ENCODE data around the gene TCN1.
"Not testable (repeated sequence)": the region's sequence is repeated elsewhere in the genome, so short reads cannot be mapped to it uniquely, and the experiment has no call there.

The TCN1 gene

DNA sequence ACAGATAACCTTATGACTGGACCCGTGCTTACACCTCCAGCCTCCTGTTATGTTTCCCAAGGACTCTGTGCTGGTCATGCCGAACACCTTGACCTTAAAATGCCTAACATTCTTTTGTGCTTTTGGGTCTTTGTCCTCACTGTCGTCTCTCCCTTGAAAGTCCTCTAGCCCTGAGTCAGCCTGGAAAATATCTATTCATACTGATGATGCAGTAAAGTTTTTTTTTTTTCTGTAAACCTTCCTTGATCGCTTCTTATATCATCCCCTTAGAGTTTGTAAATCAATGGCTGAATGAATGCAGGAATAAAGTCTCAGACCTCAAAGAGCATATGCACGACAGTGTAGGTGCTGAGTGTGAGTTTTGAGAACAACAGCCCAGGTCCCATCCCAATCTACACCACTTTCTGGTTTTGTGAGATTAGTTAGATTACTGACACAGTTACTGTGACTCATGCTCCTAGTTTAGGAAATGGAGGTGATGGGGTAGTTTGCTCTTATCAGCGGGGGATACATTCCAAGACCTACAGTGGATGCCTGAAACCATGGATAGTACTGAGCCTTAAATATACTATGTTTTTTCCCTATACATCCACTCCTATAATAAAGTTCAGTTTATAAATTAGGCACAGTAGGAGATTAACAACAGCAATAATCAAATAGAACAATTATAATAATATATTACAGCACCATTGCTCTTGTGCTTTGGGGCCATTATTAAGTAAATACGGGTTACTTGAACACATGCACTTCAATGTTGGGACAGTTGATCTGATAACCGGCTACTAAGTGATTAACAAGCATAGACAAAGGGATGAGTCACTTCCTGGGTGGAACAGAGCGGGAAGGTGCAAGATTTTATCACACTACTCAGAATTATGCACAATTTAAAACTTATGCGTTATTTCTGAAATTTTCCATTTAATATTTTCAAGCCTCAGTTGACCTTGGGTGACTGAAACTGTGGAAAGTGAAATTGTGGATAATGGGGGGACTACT is 8.6 kb downstream of the TCN1 start:
- no peak for DNase-seq

GRCh38 chr11:59854871-59855270 is 11.4 kb downstream of the TCN1 start:
- DNase-seq: no peak

- DNase-seq: not testable (repeated sequence)
Observed at GRCh38 chr11:59851416-59851815, 14.9 kb downstream of the TCN1 start.

DNA sequence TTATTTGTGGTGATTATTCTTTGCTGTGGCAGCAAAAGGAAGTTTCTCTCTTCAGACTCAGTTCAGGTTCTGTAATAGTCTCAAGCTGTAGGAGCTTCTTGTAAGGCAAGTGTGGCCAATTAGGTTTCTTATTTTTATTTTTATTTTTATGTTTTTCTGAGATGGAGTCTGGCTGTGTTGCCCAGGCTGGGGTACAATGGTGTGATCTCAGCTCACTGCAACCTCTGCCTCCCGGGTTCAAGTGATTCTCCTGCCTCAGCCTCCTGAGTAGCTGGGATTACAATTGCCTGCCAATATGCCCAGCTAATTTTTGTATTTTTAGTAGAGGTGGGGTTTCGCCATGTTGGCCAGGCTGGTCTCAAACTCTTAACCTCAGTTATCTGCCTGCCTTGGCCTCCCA is 16.7 kb downstream of the TCN1 start:
- DNase-seq: not testable (repeated sequence)

- no peak for DNase-seq
Observed at GRCh38 chr11:59849129-59849528, 17.2 kb downstream of the TCN1 start.

DNA sequence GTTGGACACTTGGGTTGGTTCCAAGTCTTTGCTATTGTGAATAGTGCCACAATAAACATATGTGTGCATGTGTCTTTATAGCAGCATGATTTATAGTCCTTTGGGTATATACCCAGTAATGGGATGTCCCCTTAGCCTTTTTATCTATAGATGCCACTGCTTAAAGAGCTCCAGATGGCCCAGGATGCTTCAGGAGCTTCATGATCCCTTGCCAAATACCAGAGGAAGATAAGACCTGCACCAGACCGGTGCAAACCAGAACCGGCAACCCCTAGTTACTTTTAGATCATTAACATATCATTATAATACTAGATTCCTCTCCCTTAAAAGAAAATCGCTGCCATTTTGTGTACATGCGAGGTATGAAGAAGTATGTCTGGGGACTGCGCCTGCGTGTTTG is 17.8 kb downstream of the TCN1 start:
- not testable (repeated sequence) for DNase-seq

GRCh38 chr11:59847626-59848025 is 18.7 kb downstream of the TCN1 start:
- no peak for DNase-seq

DNA sequence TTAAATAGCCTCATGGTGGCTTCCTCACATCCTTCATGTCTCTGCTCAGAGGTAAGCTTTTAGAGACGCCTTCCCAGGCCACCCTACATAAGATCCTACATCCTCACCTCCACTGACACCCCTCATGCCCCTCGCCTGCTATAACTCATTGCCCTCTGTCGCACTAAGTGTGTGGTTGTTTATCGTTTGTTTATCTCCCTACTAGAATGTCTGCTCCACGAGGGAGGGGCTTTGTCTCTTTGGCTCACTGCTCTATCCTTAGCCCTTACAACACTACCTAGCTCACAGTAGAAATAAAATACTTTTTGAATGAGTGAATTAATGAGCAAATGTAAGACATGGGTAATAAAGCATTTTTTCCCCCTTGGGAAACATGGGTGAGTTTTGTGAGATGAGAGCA is 19.7 kb downstream of the TCN1 start:
- no peak for DNase-seq

DNA sequence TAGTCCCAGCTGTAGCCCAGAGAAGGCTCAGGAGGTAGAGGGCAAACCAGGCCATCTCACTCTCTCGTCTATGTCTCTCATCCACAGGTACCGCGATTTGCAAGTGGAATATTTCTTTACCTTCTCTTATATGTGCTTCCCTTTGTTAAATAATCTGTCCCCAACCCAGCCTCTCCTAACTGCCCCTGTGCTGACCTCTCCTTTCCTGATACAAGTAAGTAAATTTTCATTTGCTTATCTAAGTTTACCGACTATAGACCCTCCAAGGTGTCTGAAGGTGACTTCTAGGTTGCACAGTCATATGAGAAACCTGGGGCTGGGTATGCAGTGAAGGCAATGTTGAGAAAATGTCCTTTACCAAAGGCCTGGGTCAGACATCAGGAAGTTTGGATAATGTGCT is 20.9 kb downstream of the TCN1 start, which contains the start of gene CBLIF:
Gene CBLIF, minus strand, starts transcription at position 101 of the 400 bp plus-strand sequence. Its CDS starts 46 bp downstream, at position 55.
- DNase-seq: no peak

GRCh38 chr11:59842316-59842715 is 24.0 kb downstream of the TCN1 start:
- DNase-seq: no peak

DNA sequence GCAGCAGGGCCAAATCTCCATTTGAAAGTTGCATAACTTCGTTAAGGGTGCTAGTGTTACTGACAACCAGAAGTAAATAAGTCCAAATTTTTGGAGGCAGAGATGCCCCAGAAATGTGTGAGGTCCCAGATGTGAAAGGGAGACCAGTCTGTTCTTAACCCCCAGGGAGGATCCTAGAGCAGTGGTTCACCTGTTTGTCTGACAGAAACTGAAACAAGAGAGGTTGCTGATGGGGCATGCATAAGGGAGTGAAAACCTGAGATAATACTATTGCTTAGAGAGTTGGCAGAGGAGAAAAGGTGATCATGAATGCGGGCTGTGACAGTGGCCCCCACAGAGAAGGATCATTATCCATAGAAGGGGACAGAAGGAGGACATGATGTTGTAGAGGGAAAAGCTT is 24.8 kb downstream of the TCN1 start:
- no peak for DNase-seq

DNA sequence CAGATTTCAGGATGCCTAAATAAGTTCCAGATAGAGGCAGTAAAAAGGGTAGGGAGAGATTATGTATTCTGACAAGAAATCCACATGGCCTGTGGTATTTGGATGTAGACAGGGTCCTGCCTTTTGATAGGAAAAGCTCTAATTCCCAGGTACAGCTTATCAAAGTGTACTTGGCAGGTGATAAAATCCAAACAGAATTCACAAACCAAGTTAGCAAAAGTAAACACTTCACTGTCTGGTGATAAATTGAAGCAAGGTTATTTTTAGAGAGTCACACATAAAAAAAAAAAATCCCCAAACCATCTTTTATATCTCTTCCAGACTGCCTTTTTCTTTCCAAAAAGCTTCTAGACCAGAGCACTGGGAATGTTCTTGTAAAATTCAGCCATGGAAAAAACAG is 26.7 kb downstream of the TCN1 start:
- no peak for DNase-seq

DNA sequence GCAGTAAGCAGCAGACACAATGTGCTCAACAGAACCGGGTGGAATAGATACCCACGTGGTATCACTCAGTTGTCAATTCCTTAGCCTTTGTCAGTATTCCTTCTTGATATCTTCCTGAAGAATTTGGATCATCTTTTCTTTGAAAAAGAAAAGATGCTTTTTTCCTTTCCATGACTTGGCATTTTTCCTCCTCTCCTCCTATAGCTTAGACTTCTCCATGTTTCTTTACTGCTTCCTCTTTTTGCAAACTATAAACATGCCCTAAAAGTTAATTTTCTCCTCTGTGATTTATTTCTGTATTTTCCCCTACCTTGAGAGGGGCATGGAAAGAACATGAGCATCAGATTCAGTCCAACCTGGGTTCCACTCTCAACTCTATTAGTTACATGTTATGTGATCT is 32.7 kb downstream of the TCN1 start:
- no peak for DNase-seq

DNA sequence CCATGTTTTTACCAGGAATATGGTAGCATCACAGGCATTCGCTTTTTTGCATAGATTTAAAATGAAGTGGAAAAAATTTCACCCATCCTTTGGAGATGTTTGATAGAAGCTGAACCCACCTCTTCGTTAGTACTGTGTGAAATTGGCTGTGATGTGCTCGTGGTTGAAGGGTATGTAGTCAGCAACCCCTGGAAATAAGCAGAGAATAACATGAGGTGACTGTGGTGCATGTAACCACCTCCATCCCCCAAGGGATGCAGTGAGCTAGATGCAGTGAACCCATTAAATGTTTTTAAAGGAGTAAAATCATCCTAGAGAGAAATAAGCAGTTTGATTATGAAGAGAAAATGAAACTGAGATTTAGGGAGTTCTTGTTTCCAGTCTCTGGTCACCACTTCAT is 36.9 kb downstream of the TCN1 start:
- no peak for DNase-seq

DNA sequence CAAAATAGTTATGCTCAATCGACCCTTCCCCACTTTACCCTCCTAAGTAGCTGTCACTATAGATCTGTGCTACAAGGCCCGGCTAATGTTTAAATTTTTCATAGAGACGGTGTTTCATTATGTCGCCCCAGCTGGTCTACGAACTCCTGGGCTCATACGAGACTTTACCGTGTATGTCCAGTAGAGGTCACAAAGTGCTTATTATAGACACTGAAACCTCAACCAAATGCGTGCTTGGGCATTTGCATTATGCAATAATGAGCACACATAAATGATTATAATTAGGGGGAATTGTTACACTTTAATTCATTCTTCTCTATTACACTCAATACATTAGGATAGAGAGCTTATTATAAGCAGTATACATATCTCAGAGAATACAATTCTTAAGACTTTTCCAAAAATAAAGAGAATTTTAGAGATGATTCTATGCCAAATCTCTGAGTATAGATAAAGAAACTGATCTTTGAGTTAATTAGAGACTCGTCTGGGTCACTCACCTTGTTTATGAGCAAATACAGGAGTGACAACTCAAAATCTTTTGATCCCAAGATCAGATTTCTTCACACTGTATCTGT is 43.2 kb downstream of the TCN1 start:
- no peak for DNase-seq

DNA sequence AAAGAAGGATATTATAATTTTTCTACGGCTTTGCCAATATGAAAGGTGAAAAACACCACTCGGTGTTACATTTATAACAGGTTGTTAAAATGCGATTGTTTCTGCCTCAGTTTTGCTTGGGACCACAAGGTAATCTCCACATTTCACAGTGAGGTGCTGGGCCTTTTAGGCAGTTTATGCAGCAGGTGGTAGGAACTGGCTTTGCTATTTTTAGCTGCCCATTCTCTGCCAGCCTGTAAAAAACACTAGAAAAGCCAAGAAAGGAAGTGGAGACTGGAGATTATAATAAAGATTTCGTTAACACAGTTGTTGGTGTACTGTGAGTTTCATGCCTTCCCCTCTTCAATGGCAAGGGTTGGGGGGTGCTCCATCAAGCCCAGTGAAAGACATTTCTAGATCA is 47.7 kb downstream of the TCN1 start:
- DNase-seq: no peak

- not testable (repeated sequence) for DNase-seq
Observed at GRCh38 chr11:59816434-59816833, 49.9 kb downstream of the TCN1 start.

DNA sequence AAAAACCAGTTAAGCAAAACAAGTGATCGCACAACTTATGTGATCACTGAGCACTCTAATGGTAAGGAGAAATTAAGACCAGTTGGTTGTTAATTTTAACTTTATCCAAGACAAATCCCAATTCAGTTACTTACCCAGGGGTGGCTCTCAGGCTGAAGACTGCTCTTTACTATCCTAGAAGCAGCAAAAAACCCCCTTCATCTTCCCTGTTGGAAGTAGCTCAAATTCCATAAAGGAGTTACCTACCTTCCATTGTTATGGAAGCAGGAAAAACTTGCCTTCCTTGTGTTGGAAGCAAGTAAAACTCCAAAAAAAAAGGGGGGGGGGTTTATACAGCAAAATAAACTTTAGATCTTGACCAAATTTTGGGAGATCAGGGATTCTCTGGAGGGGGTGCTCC is 50.5 kb downstream of the TCN1 start:
- no peak for DNase-seq

DNA sequence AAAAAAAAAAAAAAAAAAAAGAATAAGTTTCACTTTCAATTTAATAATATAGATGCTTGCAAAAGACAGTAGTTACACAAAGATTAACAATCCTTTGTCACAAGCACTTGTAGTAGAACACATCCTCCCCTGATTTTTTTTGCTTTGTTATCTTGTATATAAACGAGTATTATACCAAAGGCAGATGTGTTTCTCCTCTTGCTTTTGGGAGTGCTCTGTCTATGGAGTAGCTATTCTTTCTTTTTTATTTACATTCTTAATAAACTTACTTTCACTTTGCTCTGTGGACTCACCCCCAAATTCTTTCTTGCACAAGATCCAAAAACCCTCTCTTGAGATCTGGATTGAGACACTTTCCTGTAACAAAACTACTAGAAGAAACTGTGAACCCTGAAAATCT is 52.3 kb downstream of the TCN1 start:
- DNase-seq: no peak

GRCh38 chr11:59813364-59813763 is 52.9 kb downstream of the TCN1 start:
- DNase-seq: no peak

DNA sequence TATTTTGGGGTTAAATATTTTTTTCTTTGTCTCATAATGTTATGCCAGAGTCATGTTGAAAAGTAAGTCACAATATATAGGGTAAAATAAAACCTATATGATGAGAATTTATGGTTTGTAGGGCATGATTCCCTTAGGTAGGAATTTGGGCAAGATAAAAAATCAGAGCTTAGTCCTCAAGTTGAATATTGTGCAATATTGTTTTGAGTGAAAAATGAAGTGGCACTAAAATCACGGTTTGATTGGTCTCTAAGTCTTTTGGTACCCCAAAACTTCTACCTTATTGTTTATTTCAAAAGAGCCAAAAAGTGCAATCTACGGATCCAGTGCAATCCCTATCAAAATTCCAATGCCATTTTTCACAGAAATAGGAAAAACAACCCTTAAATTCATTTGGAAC is 54.1 kb downstream of the TCN1 start:
- DNase-seq: no peak

GRCh38 chr11:59810911-59811259 is 55.4 kb downstream of the TCN1 start:
- DNase-seq: no peak

GRCh38 chr11:59810189-59810910 is 55.9 kb downstream of the TCN1 start, which contains the start of gene MRPL16:
Gene MRPL16 (minus strand): TSS chr11:59810778. CDS start chr11:59810658, 120 bp downstream.
- peak; percentile 86 for DNase-seq
